Endometrial microvascular endothelial cells (primary cell): ENCODE data around the gene PRSS57. TPM values are rescaled to one million over a fixed set of nuclear protein-coding genes. Genes with fewer than 3 reads are reported as not detected.

Source experiments
- in situ Hi-C: cut with HindIII; loops from 2 replicates; pipeline ENCODE4 v1.10.0; 2017; ENCODE audit warnings: low sequenced_read_pairs, low pct_unique_long_range_greater_than_20kb; ENCODE audit errors: inconsistent ontology term
- total RNA-seq: library from RNA; depleted of rRNA; stranded (reverse); fragments of >200 nt; gene quantifications from one replicate; pipeline ENCODE4 v1.2.3, GENCODE V29; 2015; ENCODE audit errors: inconsistent ontology term

The PRSS57 gene
- total RNA-seq, 1 donor from 2014 or later = not detected

DNA sequence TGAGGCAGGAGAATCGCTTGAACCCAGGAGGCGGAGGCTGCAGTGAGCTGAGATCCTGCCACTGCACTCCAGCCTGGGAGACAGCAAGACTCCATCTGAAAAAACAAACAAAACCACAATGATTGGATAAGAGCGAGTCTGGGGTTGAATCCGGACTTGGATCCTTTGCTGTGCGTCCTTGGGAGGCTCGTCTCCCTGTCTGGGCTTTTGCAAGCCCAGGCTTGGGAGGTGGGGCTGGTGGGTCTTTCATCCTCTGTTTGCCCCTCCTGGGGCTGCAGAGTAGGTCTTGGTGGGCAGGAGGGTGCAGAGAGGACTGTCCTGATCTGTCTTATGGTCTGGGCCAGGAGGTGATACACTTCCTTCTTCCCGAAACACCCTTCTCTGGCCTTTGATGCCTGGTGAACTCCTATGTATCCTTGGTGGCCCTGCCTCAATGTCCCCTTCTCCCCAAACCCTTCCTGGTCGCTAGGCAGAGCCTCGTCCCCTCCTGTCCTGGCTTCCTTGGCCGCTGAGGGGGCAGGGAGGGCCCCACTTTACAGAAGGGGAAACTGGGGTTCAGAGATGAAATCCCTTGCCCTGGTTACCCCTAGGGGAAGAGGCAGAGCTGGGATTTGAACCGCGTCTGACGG lies 30.3 kb upstream of the PRSS57 start:
- in situ Hi-C loops = no loop called here

DNA sequence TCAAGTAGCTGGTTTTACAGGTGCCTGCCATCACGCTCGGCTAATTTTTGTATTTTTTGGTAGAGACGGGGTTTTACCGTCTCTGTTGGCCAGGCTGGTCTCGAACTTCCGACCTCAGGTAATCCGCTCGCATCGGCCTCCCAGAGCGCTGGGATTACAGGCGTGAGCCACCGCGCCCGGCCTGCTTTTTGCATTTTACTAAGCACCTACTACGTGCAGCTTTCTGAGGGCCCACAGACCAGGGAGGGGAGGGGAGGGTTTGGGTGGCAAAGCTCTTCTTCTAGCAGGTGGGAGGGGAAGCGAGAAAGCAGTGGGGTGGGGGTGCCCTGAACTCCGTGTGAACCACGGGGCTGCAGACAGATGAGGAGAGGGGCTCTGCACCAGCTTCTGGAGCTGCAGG lies 28.5 kb upstream of the PRSS57 start:
- in situ Hi-C loops = no loop called here

DNA sequence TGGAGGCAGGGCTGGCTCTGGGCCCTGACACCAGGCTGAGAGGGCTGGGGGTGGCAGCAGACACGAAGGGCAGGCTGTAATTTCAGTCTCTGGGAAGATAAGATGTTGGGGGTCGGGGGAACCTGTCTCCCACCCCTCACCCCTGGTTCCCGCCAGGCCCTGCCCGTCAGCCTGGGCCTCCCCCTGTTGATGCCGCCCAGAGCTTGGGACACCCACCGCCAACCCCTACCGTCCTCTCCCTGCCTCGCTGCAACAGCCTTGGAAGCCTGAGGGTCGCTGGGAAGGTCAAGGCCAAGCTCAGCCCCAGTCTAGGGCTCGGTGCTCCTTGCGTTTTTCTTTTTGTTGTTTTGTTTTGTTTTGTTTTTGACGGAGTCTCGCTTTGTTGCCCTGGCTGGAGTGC lies 28.0 kb upstream of the PRSS57 start:
- in situ Hi-C loops = no loop called here

DNA sequence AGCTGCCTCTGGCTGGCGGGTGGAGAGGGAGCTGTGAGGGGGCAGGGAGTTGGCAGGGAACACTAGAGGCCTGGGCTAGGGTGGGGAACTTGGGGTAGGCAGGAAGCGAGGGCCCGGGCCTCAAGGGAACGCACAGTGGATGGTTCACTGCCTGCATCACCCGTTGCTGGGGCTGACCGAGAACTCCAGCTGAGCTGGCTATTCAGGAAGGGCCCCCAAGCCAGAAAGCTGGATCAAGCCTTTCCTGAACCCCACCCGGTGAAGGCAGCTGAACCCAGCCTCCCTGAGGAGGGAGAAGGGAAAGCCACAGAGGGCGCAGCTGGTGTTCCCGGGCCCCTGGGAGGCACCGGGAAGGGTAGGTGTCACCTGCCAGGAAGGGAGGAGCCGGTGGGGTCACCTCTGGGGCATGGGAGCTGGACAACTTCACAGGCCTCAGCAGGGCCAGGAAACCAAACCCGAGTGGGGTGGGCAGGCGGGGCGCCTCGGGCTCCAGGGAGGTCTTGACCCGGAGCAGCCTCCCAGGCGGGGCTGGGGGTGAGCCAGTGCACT lies 27.4 kb upstream of the PRSS57 start:
- in situ Hi-C loops = no loop called here

DNA sequence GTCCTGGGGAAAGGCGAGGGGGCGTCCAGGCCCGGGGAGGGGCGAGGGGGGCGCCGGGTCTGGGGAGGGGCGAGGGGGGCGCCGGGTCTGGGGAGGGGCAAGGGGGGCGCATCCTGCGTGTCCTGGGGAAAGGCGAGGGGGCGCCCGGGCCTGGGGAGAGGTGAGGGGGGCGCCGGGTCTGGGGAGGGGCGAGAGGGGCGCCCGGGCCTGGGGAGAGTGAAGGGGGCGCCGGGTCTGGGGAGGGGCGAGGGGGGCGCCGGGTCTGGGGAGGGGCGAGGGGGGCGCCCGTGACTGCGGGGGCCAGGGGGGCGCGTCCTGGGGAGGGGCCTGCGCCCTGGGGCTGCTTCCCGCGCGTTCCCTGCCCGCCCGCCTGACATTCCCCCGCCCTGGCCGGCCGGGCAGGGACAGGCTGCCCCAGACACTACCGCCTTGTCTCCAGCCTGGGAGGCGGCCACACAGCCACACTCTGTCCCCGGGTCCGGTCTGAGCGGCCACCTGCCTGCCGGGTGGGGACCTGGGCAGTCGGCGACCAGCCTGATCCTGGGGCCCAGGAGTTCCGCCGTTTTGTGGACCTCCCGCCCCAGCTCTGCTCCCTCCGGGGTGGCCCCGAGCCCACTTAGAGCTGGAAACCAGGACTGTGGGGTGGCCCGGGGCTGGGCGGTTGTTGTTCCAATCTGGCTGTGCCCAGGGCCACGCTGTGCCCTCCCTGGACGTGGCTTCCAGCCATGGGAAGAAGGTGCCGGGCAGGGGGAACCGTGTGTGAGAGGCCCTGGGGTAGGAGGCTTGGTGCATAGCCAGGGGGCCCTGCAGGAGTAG lies 25.3 kb upstream of the PRSS57 start:
- in situ Hi-C loops = no loop called here

DNA sequence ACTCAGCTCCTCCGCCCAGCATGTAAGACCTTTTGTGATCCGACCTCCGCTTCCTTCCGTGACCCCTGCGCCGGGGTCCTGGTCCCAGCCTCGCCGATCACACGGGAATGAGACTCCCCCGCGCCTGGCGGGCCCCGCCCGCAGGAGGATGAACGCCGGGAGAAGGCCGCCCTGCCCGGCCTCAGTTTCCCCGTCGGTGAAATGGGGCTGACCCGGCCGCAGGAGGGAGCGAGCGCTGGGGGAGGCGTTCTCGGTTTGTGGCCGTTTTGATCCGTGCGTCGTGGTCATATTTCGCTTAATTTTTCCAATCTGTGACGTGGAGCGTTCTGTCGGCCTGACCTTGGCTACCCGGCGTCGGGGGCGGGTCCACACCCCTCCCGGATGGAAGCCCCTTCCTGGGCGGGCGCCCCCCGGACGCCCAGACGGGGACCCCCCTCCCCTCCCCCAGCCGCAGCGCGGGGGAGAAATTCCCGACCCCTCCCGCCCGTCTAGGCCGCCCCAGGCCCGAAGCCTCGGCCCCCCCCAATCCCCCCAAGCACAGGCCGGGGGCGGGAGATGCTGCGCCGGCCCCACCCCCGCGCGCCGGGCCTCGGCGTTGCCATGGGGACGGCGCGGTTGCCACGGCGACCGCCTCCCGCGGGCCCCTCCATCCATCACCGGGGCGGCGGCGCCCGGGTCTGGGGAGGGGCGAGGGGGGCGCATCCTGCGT lies 24.5 kb upstream of the PRSS57 start:
- in situ Hi-C loops = no loop called here

DNA sequence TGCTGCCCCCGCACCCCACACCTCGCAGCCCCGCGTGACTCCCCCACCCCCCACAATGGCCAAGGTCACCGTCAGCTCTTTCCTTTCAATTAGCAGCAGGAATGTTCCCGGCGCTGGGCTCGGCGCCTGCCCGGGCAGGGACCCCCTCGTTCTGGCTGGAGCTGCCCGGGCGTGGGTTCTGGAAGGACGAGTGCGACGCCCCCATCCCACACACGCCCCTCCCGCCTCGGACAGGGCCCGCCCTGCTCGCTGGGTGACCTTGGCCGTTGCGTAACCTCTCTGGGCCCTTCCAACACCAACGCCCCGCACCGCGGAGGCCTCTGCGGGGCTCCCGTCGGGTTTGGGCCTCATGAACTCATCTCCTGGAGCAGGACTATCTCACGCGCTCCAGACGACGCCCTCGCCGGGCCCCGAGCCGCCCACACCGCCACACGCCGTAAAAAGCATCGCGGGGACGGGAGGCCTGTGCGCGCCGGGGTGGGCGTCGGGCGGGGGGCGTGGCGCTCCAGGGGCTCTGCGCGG lies 23.8 kb upstream of the PRSS57 start:
- in situ Hi-C loops = no loop called here

DNA sequence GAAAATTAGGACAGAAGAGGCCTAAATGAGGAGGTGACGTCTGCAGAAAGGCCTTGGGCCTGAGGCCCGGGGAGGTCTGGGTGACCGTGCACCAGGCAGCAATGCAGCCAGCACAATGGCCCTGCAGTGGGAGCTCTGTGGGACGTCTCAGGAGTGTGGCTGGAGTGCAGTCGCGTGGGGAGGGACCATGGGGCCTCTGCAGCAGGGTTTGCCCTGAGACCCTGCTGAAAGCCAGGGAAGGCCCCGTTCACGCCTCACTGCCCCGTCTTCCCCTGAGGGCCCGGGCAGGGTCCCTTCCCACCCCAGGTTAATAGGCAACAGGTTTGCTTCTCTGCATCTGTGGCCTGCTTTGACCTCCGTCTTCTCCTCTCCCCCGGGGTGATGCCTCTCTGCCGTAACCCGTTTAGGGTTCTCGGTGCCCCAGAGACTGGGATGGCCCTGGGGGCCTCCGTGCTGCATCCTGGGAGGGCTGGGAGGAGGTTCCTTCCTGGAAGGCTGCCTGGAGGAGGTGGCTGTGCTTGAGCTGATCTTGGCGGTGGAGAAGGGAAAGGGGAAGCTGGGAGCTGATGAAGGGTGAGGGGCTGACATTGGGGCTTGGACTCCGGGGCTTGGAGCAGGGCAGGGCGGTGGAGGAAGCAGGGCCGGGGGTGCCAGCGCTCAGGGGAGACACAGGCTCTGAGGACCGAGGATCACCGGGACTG lies 23.1 kb upstream of the PRSS57 start:
- in situ Hi-C loops = no loop called here

DNA sequence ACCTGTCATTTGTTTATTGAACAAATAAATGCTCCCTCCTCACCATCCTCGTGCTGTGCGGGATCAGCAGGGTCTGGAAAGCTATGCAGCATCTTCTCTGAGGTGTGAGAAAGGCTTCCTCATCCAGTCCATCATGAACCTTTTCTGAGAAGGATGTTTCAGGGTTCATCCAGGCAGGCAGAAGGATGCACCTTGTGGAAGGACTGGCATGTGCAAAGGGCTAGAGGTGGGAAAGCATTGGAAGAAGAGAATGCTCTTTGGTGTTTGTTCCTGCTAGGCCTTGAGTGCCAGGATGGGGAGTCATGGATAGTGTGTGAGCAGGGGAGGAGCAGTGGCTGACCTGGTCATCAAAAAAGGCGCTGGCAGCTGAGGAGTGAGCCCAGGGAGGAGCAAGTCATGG lies 20.1 kb upstream of the PRSS57 start:
- in situ Hi-C loops = no loop called here

DNA sequence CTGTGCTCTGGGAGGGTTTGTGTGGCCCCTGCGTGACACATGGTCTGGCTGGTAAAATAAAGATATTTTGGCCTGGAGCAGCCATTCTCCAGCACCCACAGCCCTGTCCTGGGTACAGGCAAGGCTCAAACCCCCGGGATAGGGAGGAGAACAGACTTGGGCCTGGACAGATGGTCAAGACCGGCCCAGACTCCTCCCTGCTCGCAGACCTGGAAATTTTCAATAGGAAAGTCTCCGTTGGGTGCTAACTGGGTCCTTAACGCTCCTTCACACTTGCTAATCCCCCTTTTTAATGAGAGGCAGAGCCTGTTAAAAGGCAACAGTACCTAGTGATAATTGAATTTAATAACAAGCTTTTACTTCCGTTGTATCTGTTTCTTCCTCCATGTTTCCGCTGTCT lies 16.0 kb upstream of the PRSS57 start:
- in situ Hi-C loops = no loop called here

DNA sequence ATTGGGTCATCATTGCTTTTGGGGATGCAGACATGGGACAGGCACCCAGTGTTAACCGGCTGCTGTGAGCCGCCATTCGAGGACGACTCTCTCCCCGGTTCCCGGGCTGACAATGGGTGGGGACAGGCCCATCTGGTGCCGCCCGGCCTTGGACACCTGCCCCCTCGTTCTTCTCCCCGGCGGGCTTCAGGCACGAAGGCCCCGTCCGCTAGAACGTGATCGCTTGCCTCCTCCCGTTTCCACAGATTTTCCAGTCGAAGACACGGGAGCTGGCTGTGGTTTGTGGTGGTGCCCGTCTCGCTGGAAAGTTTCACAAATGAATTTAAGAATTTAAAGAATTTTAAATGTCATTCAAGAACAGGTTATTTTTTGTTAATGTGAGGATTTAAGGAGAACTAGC lies 15.5 kb upstream of the PRSS57 start:
- in situ Hi-C loops = no loop called here

DNA sequence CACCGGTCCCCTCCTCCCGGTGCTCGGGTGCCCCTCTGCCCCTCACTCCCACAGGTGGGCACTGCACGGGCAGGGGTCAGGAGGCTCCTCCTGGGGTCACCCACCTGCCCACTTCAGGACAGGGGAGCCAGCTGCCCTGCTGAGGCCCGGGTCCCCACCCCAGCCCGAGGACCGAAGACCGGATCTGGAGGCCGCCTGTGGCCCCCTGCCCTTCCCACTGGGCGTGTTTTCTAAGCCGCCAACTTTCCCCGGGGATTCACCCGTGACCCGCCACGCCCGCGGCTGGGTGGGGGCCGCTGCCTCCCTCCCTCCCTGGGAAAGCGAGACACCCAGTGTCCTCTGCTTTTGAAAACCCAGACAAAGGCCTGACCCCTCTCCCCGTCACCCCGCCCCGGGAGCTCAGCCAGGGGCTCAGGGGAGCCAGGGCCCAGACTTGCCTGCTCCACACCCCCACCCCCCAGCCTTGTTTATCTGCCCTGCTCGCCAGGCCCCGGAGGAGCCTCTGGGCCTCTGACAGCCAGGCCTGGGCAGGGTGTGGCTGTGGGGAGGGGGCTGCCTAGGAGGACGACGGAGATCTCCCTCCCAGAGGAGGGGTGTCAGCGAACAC lies 14.8 kb upstream of the PRSS57 start:
- in situ Hi-C loops = no loop called here

DNA sequence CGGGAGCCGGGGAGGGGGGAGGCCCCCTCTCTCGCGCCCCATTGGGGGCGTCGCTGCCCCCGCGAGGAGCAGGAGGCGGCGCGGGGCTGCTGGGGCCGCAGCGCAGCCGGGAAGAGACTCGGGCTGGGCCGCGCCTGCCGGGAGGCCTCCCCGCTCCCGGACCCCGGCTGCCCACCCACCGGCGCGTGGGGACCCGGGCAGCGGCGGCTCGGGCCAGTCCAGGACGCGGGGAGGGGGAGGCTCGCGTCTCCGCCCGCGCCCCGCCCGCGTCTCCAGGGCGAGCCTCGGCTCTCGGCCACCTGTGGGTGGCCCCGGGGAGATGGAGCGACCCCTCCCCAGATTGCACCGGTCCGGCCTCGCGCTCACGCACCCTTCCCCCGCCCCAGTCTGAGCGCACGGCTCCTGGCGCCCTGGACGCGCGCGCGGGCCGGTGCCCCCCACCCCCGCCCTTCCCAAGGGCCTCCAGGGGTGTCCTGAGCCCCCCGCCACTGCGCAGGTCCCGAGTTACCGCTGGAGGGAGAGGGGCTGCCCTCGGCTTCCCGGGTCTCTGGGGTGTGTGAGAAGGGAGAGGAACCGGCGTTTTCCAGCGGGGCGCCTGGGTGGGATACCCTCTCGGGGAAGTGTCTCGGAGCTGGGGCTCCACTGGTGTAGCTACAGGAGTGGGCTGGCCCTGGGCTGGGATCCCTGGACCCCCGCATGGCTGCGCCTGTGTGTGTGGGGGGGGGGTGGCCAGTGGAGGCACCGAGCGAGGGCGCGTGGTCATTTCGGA lies 14.1 kb upstream of the PRSS57 start:
- in situ Hi-C loops = no loop called here

DNA sequence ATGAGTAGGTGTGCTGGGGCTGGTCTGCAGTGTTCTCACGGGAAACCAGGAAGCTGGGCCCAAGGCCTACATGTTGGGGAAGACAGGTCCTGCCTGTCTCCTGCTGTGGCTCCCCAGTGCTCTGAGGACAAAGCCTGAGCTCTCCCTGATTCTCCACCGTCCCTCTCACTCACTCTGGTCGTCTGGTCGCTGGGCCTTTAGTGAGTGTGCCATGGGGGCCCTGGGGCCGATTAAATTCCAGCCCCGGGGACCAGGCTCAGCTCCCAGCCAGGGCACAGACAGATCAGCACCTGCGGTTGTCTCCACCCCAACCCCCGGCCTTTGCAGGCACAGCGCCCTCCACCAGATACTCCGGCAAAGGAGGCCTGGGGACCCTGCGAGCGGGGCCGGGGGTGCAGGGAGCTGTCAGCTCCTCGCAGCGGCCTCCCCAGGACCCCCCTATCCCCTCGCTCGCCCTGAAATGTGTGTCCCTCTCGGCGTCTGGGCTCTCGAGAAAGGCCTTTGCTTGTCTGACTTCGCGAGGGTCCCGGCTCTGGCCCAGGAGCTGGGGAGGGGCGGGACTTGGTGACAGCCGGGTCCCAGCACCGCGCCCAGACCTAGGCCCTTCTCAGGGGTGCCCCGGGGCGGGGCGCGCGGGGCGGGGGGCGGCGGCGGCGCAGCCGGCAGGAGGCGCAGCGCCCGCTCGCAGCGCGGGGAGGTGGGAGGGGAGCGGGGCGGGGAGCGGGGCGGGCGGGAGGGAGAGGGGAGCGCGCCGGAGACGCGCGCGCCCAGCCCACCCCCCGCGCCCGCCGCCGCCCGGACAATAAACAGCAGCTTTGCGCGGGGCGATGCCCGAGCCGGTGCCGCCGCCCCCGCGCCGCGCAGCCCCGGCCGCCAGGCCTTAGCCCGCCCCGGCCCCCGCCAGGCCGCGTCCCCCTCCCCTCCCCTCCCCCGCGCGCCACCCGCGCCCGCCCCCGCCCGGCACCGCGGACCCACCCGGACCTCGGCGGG lies 13.2 kb upstream of the PRSS57 start, which contains the start of gene PALM:
Gene PALM (plus strand): TSS at position 782 of the 990 bp plus-strand sequence. CDS start 212 bp downstream, outside the sequence.
- in situ Hi-C loops = no loop called here

DNA sequence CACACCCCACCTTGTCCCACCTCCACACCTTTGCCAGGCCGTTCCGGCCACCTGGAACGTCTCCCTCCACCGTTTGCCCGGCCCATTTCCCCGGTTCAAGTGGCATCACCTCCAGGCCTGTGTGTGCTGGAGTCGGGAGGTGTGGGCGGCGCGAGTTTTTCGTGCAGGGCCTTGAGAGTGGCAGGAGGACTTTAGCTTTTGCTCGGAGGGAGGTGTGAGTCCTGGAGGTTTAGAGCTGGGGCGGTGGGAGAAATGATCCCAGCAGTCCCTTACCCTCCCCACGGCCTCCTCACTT lies 9.1 kb upstream of the PRSS57 start:
- in situ Hi-C loops = no loop called here

DNA sequence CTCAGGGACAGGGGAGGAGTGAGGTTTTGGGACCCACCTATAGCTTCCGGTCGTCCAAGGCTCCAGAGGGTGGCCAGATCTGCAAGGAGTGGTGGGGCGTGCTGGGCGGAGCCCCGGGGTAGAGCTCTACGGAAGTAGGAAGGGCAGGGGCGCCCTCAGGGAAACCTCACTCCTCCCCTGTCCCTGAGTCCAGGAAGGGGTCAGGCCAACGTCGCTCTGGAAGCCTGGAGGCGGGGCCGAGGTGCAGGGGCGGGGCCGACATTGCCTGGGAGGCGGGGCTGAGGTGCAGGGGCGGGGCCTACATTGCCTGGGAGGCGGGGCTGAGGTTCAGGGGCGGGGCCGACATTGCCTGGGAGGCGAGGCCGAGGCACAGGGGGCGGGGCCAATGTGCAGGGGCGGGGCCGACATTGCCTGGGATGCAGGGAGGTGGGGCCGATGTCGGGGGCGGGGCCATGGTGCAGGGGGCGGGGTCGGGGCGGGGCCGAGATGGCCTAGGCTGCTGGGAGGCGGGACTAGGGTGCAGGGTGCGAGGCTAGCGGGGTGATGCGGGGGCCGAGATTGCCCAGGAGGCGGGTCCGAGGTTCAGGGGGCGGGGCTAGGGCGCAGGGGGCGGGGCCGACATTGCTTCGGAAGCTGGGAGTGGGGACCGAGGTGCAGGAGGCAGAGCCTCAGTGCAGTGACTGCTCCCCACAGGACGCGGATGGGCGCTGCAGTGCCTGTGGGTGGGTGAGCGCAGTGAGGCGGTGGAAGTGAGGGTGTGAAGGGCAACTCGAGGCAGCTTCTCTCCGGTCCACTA lies 8.6 kb upstream of the PRSS57 start:
- in situ Hi-C loops = no loop called here
